PFSK-1 (cell line): ENCODE results near the gene BCL10.

Source experiments
- FOXP2 ChIP-seq: optimal IDR thresholded peaks from 2 replicates; pipeline ENCODE3; 2011; ENCODE audit warnings: borderline replicate concordance, control low read depth, inconsistent platforms; ENCODE audit not compliant: insufficient read depth; ENCODE audit errors: extremely low read length, extremely low read depth
- POLR2AphosphoS5 ChIP-seq: IDR thresholded peaks from 2 replicates; pipeline ENCODE4 v1.6.1; 2012; ENCODE audit warnings: low read depth, mild to moderate bottlenecking, control low read depth, low read length, moderate library complexity
- REST ChIP-seq, 2 experiments: IDR thresholded peaks; 2 replicates each; pipeline versions ENCODE4 v1.6.1 to v1.8.0; 2011 to 2012; ENCODE audit warnings: low read depth in 2 of 2, low read length in 2 of 2, control low read depth in 1 of 2, inconsistent platforms in 1 of 2, mild to moderate bottlenecking in 1 of 2, moderate library complexity in 1 of 2; ENCODE audit not compliant: insufficient read depth in 1 of 2
- SIN3A ChIP-seq: IDR thresholded peaks from 2 replicates; pipeline ENCODE4 v1.6.1; 2012; ENCODE audit warnings: mild to moderate bottlenecking, low read length, moderate library complexity, borderline replicate concordance; ENCODE audit not compliant: insufficient read depth

DNA sequence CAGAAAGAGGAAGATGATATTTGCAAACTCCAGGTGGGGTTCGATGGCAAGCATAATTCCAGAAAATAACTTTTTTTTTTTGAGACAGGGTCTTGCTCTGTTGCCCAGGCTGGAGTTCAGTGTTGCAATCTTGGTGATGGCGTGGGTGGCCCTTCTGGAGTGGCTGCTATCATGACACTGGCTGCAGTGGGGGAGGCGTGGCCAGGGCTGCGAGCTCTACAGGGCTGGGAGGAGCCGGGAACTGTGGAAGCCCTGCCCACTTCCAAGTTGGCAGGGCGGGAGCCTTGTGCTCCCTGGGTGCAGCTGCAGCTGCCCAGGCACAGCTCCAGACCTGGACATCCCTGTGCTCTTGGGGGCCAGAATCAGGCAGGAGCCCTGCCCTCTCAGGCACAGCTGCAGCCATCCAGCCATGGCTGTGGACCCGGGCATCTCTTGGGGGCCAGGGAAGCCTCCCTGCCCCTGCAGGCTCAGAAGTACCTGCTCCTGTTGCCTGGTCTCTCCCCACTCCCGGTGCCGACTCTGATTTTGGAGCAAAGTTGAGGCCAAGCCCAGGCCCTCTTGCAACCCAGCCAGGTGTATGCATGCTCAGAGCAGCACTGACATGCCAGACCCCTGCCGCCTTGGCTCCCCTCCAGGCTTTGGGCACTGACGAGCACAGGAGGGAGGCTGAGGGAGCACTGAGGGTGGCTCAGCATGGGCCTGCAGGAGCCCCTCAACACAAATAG is 7.2 kb upstream of the BCL10 start:
- TF ChIP-seq POLR2AphosphoS5 (no peak), REST (IDR thresholded peaks at IDR 0.05; ENCODE audit: insufficient read depth in 1 of 2, low read depth in 2 of 2, low read length in 2 of 2) (no peak), SIN3A (no peak), FOXP2 (no peak)
